Omental fat pad (tissue), 4 donors: ENCODE measurements around the gene VPS33A. TPM values are rescaled to one million over a fixed set of nuclear protein-coding genes. Genes with fewer than 3 reads are reported as not detected.

ENCODE experiments used
- ATAC-seq: fragments of 150-250 bp; one replicate; pipeline ENCODE4 v1.9.1; 2016; ENCODE audit warnings: mild to moderate bottlenecking, moderate library complexity; ENCODE audit not compliant: low FRiP score
- DNase-seq: peaks from one replicate; pipeline ENCODE4 v3.0.0-alpha.2; 2019; ENCODE audit warnings: low spot score
- CTCF ChIP-seq, 3 donors: fragments of 450-650 bp; IDR thresholded peaks; one replicate each; pipeline ENCODE4 v1.5.1; 2016 to 2017; ENCODE audit warnings: antibody characterized with exemption in 3 of 3, mild to moderate bottlenecking in 3 of 3, moderate library complexity in 2 of 3
- total RNA-seq, 4 donors: library from RNA; depleted of rRNA; stranded (reverse); fragments of >200 nt; gene quantifications; one replicate each; pipeline ENCODE4 v1.1.0, GENCODE V29; 2016

Gene VPS33A
- total RNA-seq, result 10 to 100 TPM in 3 of 4 donors, 1 to 10 TPM in 1; 8.7 to 17.7 (median 11.0) TPM

GRCh38 chr12:122266230-122266901, at the start of gene VPS33A:
Gene VPS33A (minus strand): TSS chr12:122266494. CDS start chr12:122266408, 86 bp downstream.
- DNase-seq, result peak; percentile 95
- TF ChIP-seq CTCF (IDR thresholded peaks at IDR 0.05), result peak in 1 of 3 donors; percentile 15
- ATAC-seq, result peak; percentile 91

- no peak for TF ChIP-seq CTCF (IDR thresholded peaks at IDR 0.05)
- ATAC-seq (no peak), DNase-seq (no peak)
Measured at GRCh38 chr12:122312926-122313325, 46.6 kb upstream of the VPS33A start.

- DNase-seq (no peak), ATAC-seq (no peak)
- TF ChIP-seq CTCF (IDR thresholded peaks at IDR 0.05), result no peak
Measured at GRCh38 chr12:122311696-122312095, 45.4 kb upstream of the VPS33A start.

- ATAC-seq (no peak), DNase-seq (no peak)
- no peak for TF ChIP-seq CTCF (IDR thresholded peaks at IDR 0.05)
Measured at GRCh38 chr12:122310626-122311333, 44.5 kb upstream of the VPS33A start.

- ATAC-seq (no peak), DNase-seq (no peak)
- no peak for TF ChIP-seq CTCF (IDR thresholded peaks at IDR 0.05)
Measured at GRCh38 chr12:122309564-122310121, 43.3 kb upstream of the VPS33A start.

GRCh38 chr12:122308811-122309210, 42.5 kb upstream of the VPS33A start:
- ATAC-seq (no peak), DNase-seq (no peak)
- TF ChIP-seq CTCF (IDR thresholded peaks at IDR 0.05), result no peak
